ENCODE data around the gene LRRC1.

DNA sequence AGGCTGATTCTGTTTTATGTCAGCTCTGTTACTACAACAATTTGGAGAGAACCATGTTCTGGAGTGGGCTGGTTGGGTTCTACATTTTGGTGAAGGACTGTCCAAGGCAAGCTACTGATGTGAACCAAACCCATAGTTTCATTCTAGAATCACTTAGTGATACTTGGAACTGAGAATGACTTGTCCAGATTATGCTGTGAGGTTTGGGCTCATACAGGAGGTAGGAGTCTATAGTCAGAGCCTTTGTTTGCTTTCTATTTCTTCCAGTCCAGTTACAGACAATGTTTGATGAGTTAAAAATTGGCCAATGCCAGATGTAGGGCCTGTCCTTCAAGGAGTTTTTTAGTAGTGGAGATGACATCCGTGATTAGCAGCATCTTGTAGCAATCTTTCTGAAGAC lies 97.9 kb downstream of the LRRC1 start:
- TF ChIP-seq, protein P1, sequence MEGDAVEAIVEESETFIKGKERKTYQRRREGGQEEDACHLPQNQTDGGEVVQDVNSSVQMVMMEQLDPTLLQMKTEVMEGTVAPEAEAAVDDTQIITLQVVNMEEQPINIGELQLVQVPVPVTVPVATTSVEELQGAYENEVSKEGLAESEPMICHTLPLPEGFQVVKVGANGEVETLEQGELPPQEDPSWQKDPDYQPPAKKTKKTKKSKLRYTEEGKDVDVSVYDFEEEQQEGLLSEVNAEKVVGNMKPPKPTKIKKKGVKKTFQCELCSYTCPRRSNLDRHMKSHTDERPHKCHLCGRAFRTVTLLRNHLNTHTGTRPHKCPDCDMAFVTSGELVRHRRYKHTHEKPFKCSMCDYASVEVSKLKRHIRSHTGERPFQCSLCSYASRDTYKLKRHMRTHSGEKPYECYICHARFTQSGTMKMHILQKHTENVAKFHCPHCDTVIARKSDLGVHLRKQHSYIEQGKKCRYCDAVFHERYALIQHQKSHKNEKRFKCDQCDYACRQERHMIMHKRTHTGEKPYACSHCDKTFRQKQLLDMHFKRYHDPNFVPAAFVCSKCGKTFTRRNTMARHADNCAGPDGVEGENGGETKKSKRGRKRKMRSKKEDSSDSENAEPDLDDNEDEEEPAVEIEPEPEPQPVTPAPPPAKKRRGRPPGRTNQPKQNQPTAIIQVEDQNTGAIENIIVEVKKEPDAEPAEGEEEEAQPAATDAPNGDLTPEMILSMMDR (IDR thresholded peaks at IDR 0.05 in 8 of 11, conservative IDR thresholded peaks at IDR 0.05 in 3 of 11): no peak
- no peak for TF ChIP-seq POLR2A (IDR thresholded peaks at IDR 0.05)

Measured in spleen (tissue), 7 donors.